ENCODE results near the gene REM1. TPM values are rescaled to one million over a fixed set of nuclear protein-coding genes. Genes with fewer than 3 reads are reported as not detected.
A peak's percentile ranks its signal among the peaks of the same experiment; 100 is the strongest.

REM1 gene
- total RNA-seq, 2 donors from 2014 or later: 4.3 TPM

GRCh38 chr20:31514154-31515071 is 39.3 kb downstream of the REM1 start, which contains the start of gene HM13:
Gene HM13 (plus strand): TSS chr20:31514442. CDS start chr20:31514552, 110 bp downstream.
- DNase-seq (ENCODE audit: low spot score): peak; percentile 66
- ATAC-seq (ENCODE audit: insufficient number of reproducible peaks, low FRiP score, low read depth): peak; percentile 93
- Histone ChIP-seq H3K27me3 (replicated peaks; ENCODE audit: insufficient read depth) (no peaks in the 10 kb centered on the region), H3K27ac (peak within 1 kb of the TSS; percentile 56 to 78), H3K9me3 (no peaks in the 10 kb centered on the region), H3K36me3 (no peaks in the 10 kb centered on the region), H3K4me1 (ENCODE audit: control insufficient read depth in 1 of 2, low read depth in 2 of 2) (peaks cover 25 to 29% of the 10 kb centered on the region in 2 donors), H3K4me3 (peak within 1 kb of the TSS; percentile 88)
- TF ChIP-seq CTCF (IDR thresholded peaks at IDR 0.05): peak; percentile 96

- TF ChIP-seq CTCF (IDR thresholded peaks at IDR 0.05): no peak
- Histone ChIP-seq H3K4me3 (peak overlapping the region; percentile 88), H3K36me3 (no peaks in the 10 kb centered on the region), H3K27me3 (replicated peaks; ENCODE audit: insufficient read depth) (no peaks in the 10 kb centered on the region), H3K27ac (peak overlapping the region; percentile 56 to 78), H3K9me3 (no peaks in the 10 kb centered on the region), H3K4me1 (ENCODE audit: control insufficient read depth in 1 of 2, low read depth in 2 of 2) (peaks cover 25 to 32% of the 10 kb centered on the region in 2 donors)
- ATAC-seq (ENCODE audit: insufficient number of reproducible peaks, low FRiP score, low read depth) (no peak), DNase-seq (ENCODE audit: low spot score) (no peak)
Observed at GRCh38 chr20:31515072-31515774, 40.1 kb downstream of the REM1 start.

- DNase-seq (ENCODE audit: low spot score) (no peak), ATAC-seq (ENCODE audit: insufficient number of reproducible peaks, low FRiP score, low read depth) (no peak)
- H3K27me3 ChIP-seq (replicated peaks; ENCODE audit: insufficient read depth): no peaks in the 10 kb centered on the region
- H3K4me1 ChIP-seq (ENCODE audit: control insufficient read depth in 1 of 2, low read depth in 2 of 2): peaks cover 25 to 37% of the 10 kb centered on the region in 2 donors
- no peaks in the 10 kb centered on the region for H3K36me3 ChIP-seq
- H3K4me3 ChIP-seq: peak overlapping the region; percentile 88
- no peak for TF ChIP-seq CTCF (IDR thresholded peaks at IDR 0.05)
- no peaks in the 10 kb centered on the region for H3K9me3 ChIP-seq
- no peak overlapping the region for H3K27ac ChIP-seq
Observed at GRCh38 chr20:31515775-31516107, 40.7 kb downstream of the REM1 start.

GRCh38 chr20:31516166-31516565 is 41.1 kb downstream of the REM1 start:
- Histone ChIP-seq H3K27ac (no peak overlapping the region), H3K9me3 (no peaks in the 10 kb centered on the region), H3K27me3 (replicated peaks; ENCODE audit: insufficient read depth) (no peaks in the 10 kb centered on the region), H3K4me1 (ENCODE audit: control insufficient read depth in 1 of 2, low read depth in 2 of 2) (peaks cover 25 to 39% of the 10 kb centered on the region in 2 donors), H3K36me3 (no peaks in the 10 kb centered on the region), H3K4me3 (peak overlapping the region; percentile 88)
- TF ChIP-seq CTCF (IDR thresholded peaks at IDR 0.05): no peak
- DNase-seq (ENCODE audit: low spot score): no peak
- ATAC-seq (ENCODE audit: insufficient number of reproducible peaks, low FRiP score, low read depth): no peak

- DNase-seq (ENCODE audit: low spot score) (no peak), ATAC-seq (ENCODE audit: insufficient number of reproducible peaks, low FRiP score, low read depth) (no peak)
- H3K4me1 ChIP-seq (ENCODE audit: control insufficient read depth in 1 of 2, low read depth in 2 of 2): peaks cover 25 to 44% of the 10 kb centered on the region in 2 donors
- no peaks in the 10 kb centered on the region for H3K9me3 ChIP-seq
- no peak overlapping the region for H3K27ac ChIP-seq
- no peak for TF ChIP-seq CTCF (IDR thresholded peaks at IDR 0.05)
- H3K36me3 ChIP-seq: no peaks in the 10 kb centered on the region
- no peaks in the 10 kb centered on the region for H3K27me3 ChIP-seq (replicated peaks; ENCODE audit: insufficient read depth)
- peak overlapping the region; percentile 88 for H3K4me3 ChIP-seq
Observed at GRCh38 chr20:31516651-31517050, 41.6 kb downstream of the REM1 start.
